ENCODE measurements around the gene PANX2. TPM values are rescaled to one million over a fixed set of nuclear protein-coding genes. Genes with fewer than 3 reads are reported as not detected.

Gene PANX2
- total and polyA plus RNA-seq, 9 of the 15 experiments (the other 6 are each of a cell fraction or from before 2014, with no cell fraction given), result 0.01 to 3.9 (median 0.67) TPM; not detected in 1

DNA sequence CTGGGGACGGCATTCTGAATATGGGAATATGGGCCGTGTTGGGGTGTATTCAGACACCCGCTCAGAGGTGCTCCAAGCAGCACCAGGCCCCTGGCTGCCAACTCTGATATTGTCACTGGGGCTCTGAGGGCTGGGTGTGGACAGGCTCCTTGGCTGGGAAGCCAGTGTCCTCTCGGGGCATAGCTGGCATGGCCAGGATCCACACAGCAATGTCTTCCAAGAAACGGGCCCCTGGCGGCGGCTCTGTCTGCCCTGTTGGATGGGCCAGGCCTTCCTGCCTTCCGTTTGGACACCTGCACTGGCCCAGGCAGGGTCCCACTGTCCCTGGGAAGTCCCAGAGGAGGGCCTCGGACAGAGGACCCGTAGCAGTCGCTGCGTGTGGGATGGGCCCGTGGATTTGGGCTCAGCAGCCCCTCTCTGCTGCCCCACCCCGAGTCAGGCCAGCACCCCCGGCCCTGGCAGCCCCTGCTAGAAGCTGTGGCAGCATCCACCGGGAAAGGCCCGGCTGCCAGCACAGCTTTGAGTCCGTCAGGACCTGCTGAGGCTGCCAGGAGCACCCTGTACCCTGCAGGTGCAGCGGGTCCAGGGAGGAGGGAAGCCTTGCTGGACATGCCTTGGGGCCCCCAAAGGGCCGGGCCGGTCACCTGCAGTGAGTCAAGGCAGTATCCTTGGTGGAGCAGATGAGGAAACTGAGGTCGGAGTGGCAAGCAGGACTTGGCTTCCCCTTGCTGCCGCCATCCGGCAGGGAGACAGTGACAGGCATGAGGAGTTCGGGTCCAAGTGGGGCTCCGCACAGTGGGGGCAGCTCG, 4.1 kb downstream of the PANX2 start:
- H3K9ac ChIP-seq (ENCODE audit: insufficient read depth in 1 of 2, low read depth in 2 of 2, low read length in 2 of 2), result no peak overlapping the region; a peak in 1 of 4 replicates
- H3K27me3 ChIP-seq (ENCODE audit: control insufficient read depth in 2 of 2, insufficient read depth in 2 of 2, low read length in 2 of 2), result no peaks in the 10 kb centered on the region
- intact Hi-C loops (cut with micrococcal nuclease) (no loop called here), in situ Hi-C loops (cut with MboI) (no loop called here)
- no peaks in the 10 kb centered on the region for H3K9me3 ChIP-seq (replicated peaks; ENCODE audit: control insufficient read depth, insufficient read depth, low read depth, low read length)
- H4K20me1 ChIP-seq (replicated peaks; ENCODE audit: control insufficient read depth, insufficient read depth, low read length), result no peaks in the 10 kb centered on the region
- H3K36me3 ChIP-seq (ENCODE audit: control insufficient read depth, insufficient read depth, low read length), result no peaks in the 10 kb centered on the region
- peaks cover 4 to 60% of the 10 kb centered on the region in 2 experiments; a peak in 2 of 5 replicates for H3K4me1 ChIP-seq (replicated peaks in 1 of 2; ENCODE audit: control insufficient read depth in 2 of 2, insufficient read depth in 2 of 2, low read length in 2 of 2)
- ChIA-PET CTCF (ENCODE audit: low intra/inter-chr PET ratio) (no interaction called here), POLR2A (interaction anchor here (1.3 kb wide), 1 partner anchor 10 kb away, joined by 4 read pairs; no protein-coding TSS in a partner anchor)
- 84% methylated on average over 7 of the region's 27 CpGs for WGBS (ENCODE audit: insufficient coverage, low coverage, missing lambda C conversion rate)
- H3K79me2 ChIP-seq (ENCODE audit: control insufficient read depth, insufficient read depth, low read length), result no peaks in the 10 kb centered on the region
- ATAC-seq, result no peak
- H2AFZ ChIP-seq (ENCODE audit: low read depth, low read length), result no peak overlapping the region
- H3K4me2 ChIP-seq (ENCODE audit: insufficient read depth, low read length), result no peak overlapping the region
- H3K9me1 ChIP-seq (ENCODE audit: control insufficient read depth, insufficient read depth, low read length), result no peaks in the 10 kb centered on the region
- TF ChIP-seq POLR2G (IDR thresholded peaks at IDR 0.05; ENCODE audit: low read depth, low read length), result 0 out of 2 replicates have a peak, but pooled peaks have one; percentile 3
- TF ChIP-seq ATF1 (CRISPR knock-in tag; IDR thresholded peaks at IDR 0.05), result no peak
- no peak for TF ChIP-seq ATF1 (tag; IDR thresholded peaks at IDR 0.05)
- no TSS peak for BruUV-seq (replicated peaks)
- DNase-seq (ENCODE audit: extremely low read depth in 1 of 4, low spot score in 3 of 4), result no peak
- no peak for FAIRE-seq
- H3K4me3 ChIP-seq, result no peak overlapping the region
- no peak overlapping the region for H3K27ac ChIP-seq (ENCODE audit: extremely low read depth, low read depth, low read length)

DNA sequence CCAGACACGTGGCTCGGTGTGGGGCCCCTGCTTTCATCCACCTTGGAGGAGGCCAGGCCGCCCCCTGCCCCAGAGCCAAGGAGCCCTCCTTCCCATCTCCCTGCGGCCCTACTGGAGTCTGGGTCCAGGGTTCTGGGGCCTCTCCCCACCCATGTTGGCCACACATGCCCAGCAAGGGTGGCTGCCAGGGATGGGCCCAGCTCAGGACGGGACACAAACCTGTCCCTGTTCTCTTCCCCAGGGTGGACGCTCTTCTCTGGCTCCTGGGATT, 4.6 kb downstream of the PANX2 start:
- Histone ChIP-seq H2AFZ (ENCODE audit: low read depth, low read length) (no peak overlapping the region), H3K9ac (ENCODE audit: insufficient read depth in 1 of 2, low read depth in 2 of 2, low read length in 2 of 2) (no peak overlapping the region; a peak in 1 of 4 replicates), H3K4me1 (replicated peaks in 1 of 2; ENCODE audit: control insufficient read depth in 2 of 2, insufficient read depth in 2 of 2, low read length in 2 of 2) (peaks cover 4 to 64% of the 10 kb centered on the region in 2 experiments; a peak in 2 of 5 replicates), H3K9me3 (replicated peaks; ENCODE audit: control insufficient read depth, insufficient read depth, low read depth, low read length) (no peaks in the 10 kb centered on the region), H3K27me3 (ENCODE audit: control insufficient read depth in 2 of 2, insufficient read depth in 2 of 2, low read length in 2 of 2) (no peaks in the 10 kb centered on the region), H4K20me1 (replicated peaks; ENCODE audit: control insufficient read depth, insufficient read depth, low read length) (no peaks in the 10 kb centered on the region), H3K36me3 (ENCODE audit: control insufficient read depth, insufficient read depth, low read length) (no peaks in the 10 kb centered on the region), H3K27ac (ENCODE audit: extremely low read depth, low read depth, low read length) (no peak overlapping the region), H3K79me2 (ENCODE audit: control insufficient read depth, insufficient read depth, low read length) (no peaks in the 10 kb centered on the region), H3K9me1 (ENCODE audit: control insufficient read depth, insufficient read depth, low read length) (no peaks in the 10 kb centered on the region), H3K4me2 (ENCODE audit: insufficient read depth, low read length) (no peak overlapping the region), H3K4me3 (no peak overlapping the region)
- 83% methylated on average over 2 of the region's 6 CpGs for WGBS (ENCODE audit: insufficient coverage, low coverage, missing lambda C conversion rate)
- intact Hi-C loops (cut with micrococcal nuclease), result no loop called here
- no peak for FAIRE-seq
- ChIA-PET POLR2A (interaction anchor here (1.3 kb wide), 1 partner anchor 9 kb away, joined by 4 read pairs; no protein-coding TSS in a partner anchor), CTCF (ENCODE audit: low intra/inter-chr PET ratio) (no interaction called here)
- in situ Hi-C loops (cut with MboI), result no loop called here
- no peak for ATAC-seq
- no peak for DNase-seq (ENCODE audit: extremely low read depth in 1 of 4, low spot score in 3 of 4)
- BruUV-seq (replicated peaks), result no TSS peak
- TF ChIP-seq GATAD2B (IDR thresholded peaks at IDR 0.05; ENCODE audit: borderline replicate concordance) (no peak), GATAD2A (IDR thresholded peaks at IDR 0.05) (no peak), ZNF76 (CRISPR knock-in tag; IDR thresholded peaks at IDR 0.05; ENCODE audit: borderline replicate concordance) (no peak), SAP30 (IDR thresholded peaks at IDR 0.05; ENCODE audit: borderline replicate concordance, insufficient read depth, low read depth, low read length, poor library complexity, severe bottlenecking) (no peak), DDX20 (tag; IDR thresholded peaks at IDR 0.05; ENCODE audit: low read depth) (no peak), DPF2 (IDR thresholded peaks at IDR 0.05) (no peak)
- TF ChIP-seq, protein P1, sequence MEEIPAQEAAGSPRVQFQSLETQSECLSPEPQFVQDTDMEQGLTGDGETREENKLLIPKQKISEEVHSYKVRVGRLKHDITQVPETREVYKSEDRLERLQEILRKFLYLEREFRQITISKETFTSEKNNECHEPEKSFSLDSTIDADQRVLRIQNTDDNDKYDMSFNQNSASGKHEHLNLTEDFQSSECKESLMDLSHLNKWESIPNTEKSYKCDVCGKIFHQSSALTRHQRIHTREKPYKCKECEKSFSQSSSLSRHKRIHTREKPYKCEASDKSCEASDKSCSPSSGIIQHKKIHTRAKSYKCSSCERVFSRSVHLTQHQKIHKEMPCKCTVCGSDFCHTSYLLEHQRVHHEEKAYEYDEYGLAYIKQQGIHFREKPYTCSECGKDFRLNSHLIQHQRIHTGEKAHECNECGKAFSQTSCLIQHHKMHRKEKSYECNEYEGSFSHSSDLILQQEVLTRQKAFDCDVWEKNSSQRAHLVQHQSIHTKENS (CRISPR knock-in tag; IDR thresholded peaks at IDR 0.05), result no peak
- TF ChIP-seq, protein P2, sequence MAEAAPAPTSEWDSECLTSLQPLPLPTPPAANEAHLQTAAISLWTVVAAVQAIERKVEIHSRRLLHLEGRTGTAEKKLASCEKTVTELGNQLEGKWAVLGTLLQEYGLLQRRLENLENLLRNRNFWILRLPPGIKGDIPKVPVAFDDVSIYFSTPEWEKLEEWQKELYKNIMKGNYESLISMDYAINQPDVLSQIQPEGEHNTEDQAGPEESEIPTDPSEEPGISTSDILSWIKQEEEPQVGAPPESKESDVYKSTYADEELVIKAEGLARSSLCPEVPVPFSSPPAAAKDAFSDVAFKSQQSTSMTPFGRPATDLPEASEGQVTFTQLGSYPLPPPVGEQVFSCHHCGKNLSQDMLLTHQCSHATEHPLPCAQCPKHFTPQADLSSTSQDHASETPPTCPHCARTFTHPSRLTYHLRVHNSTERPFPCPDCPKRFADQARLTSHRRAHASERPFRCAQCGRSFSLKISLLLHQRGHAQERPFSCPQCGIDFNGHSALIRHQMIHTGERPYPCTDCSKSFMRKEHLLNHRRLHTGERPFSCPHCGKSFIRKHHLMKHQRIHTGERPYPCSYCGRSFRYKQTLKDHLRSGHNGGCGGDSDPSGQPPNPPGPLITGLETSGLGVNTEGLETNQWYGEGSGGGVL (CRISPR knock-in tag; IDR thresholded peaks at IDR 0.05), result no peak
